HG03039 (cell line): ENCODE results near the gene JSRP1.

Source experiments
- ATAC-seq: cut with Tn5 transposase; IDR thresholded peaks from one replicate; pipeline ENCODE4 v1.9.1; 2021; ENCODE audit warnings: mild to moderate bottlenecking, moderate library complexity; ENCODE audit not compliant: unreplicated experiment

JSRP1 gene

DNA sequence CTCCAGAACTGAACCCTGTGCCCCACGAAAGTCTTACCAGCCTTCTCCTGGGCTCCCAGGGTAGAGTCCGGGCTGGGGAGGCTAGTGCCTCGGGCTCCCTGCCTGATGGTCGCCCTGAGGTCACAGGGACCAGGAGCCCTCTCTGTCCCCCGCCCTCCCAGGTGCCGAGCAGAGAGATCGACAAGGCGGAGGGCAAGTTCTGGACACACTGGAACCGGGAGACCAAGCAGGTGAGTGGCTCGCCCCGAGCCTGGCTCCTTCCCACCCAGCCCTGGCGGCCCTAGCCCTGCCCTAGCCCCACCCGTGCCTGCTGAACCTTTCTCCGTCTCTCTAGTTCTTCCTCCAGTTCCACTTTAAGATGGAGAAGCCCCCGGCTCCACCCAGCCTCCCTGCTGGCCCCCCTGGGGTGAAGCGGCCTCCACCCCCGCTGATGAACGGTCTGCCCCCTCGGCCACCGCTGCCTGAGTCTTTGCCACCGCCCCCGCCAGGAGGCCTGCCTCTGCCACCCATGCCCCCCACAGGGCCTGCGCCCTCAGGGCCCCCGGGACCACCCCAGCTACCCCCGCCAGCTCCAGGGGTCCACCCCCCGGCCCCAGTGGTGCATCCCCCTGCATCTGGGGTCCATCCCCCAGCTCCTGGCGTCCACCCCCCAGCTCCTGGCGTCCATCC, 8.7 kb downstream of the JSRP1 start:
- no peak for ATAC-seq

DNA sequence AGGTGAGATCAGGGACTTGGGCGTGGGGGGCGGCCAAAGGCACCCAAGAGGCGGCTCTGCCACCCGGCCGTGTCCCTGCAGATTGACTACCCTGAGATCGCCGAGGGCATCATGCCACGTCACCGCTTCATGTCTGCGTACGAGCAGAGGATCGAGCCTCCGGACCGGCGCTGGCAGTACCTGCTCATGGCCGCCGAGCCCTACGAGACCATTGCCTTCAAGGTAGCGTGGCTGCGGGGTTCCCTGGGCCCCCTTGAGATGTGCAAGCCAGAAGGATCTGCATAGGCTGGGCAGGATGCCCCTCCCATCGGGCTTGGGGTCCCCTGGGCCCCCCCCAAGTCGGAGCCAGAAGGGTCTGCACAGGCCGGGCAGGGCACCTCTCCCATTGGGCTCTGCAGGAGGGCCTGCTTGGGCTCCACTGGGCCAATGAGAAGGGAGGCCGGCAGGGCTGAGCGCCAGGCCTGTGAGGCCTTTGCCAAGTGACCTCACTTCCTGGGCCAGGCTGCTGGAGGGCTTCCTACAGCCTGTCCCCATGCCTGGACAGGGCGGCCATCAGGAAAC, 9.3 kb downstream of the JSRP1 start:
- no peak for ATAC-seq

DNA sequence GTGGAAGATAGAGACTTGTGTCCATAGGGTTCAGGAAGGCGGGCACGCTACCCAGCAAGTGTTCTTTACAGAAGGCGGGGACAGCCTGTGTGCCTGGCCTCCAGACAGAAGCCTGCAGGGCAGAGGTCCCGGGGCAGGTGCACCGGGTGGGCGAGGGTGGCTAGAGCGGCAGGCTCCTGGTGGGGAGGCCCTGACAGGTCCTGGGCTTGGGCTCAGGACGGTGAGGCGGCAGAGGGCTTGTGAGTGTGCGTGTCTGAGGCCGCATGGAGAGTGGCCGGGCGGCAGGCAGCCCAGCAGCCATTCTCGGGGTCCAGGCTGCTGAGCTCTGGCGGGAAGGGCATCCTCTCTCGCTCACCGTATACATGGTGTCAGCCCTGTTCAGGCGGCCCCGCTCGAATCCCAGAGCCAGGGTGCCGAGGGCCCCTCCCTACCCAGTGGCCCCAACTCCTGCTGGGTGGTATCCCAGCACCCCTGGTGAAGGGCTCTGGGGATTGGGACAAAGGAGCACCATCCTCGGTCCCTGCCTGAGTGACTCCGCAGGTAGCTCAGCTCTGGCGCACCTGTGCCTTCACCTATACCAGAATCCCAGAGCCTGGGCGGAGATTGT, 10.1 kb downstream of the JSRP1 start:
- no peak for ATAC-seq

DNA sequence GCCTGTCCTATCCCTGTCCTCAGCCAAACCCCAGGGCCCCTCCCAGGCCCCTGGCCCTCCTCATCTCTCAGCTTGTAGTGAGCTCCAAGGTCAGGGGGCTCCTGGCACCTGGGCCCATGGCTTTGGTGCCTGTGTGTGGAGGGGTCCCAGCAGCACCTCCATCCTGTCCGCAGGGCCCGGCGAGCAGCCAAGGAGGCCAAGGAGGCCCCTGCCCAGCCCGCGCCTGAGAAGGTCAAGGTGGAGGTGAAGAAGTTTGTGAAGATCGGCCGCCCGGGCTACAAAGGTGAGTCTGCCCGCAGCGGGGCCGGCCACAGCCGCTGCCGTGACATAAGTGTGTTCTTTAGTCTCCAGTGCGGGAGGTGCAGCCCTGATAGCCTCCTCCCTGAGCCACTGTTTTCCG, 10.9 kb downstream of the JSRP1 start:
- ATAC-seq: no peak

DNA sequence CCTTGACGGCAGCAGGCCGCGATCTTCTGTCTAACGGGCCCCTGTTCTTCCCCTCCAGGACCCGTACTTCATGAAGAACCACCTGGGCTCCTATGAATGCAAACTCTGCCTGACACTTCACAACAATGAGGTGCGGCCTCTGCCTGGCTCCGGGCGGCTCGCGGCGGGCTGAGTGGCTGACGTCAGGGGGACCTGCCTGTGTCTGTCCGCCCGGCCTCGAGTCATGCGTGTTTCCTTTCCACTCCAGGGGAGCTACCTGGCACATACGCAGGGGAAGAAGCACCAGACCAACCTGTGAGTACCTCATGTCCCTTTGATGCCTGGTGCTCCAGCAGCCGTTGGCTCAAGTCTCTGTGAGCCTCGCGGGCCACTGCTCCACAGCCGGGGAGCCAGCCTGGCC, 11.7 kb downstream of the JSRP1 start:
- ATAC-seq: no peak

DNA sequence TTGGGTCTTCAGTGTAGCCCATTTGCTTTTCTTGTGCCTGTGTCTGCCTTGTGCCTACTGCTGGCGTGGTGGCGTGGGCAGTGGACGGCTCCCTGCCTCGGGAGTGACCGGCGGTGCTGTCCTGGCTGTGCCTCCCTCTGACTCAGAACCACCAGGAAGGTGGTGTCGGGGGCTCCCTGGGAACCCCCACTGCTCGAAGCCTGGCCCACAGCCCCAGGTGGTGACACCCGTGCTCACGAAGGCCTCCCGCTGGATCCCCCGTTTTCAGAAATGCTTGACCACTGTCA, 12.1 kb downstream of the JSRP1 start:
- no peak for ATAC-seq

DNA sequence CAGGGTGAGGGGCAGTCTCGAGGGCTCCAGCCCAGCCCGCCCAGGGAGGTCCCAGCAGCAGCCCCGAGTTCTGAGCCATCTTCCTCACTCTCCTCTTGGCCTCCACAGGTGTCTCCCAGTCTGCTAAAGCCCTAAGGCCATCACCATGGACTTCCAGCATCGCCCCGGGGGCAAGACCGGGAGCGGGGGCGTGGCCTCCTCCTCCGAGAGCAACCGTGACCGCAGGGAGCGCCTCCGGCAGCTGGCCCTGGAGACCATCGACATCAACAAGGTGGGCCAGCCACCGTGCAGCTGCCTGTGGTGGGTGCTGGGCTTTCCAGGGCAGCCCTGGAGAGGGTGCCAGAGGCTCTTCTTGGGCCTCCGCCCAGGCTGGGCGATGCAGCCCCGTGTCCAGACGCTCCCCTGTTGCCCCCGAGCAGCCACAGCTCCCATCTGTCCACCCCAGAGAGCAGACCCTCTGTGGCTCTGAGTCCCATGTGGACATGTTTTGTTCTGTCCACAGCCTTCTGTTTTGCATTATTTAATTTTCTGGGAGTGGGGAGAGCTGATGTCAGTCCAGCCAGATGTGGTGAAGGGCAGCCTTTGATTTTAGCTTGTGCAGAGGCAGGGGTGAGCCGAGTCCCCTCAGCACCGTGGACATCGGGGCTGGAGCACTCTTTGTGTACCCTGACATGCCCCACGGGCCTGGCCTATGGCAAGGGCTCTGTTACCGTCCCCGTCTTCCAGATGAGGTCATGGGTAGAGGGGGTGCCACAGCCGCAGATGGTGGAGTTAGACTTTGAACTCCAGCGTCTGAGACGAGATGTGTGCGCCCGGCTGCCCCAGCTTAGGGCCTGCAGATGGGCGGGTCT, 12.7 kb downstream of the JSRP1 start:
- no peak for ATAC-seq

DNA sequence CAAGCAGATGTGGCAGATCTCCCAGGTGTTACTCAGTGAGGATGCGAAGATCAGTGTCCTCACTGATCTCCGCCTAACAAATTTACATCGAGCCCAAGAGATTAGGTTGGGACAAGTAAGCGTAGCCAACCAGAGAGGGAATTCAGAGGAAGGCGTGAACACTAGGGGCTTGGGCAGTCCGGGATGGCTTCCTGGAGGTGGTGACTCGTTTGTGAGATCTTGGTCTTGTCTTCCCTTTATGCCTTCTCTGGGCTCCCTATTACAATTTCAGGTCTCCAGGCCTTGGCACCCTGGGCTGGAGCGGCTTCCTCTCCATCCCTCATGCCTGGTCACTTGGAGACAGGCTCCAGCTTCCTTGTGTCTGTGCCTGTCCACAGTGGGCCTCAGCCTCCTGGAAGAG, 13.4 kb downstream of the JSRP1 start:
- ATAC-seq: no peak

DNA sequence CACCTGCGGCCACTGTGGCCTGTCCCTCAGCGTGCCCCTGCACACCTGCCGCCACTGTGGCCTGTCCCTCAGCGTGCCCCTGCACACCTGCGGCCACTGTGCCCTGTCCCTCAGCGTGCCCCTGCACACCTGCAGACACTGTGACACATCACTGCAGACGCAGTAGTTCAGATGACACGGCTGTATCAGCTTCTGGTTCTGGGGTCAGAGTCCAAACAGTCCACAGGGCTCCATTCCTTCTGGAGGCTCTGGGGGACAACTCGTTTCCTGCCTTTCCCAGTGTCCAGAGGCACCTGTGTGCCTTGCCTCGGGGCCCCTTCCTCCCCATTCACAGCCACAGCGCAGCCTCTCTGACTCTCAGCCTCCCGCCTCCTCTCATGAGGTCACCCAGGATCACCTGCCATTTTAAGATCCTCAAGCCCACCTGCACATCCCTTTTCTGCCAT, 14.1 kb downstream of the JSRP1 start:
- ATAC-seq: no peak

DNA sequence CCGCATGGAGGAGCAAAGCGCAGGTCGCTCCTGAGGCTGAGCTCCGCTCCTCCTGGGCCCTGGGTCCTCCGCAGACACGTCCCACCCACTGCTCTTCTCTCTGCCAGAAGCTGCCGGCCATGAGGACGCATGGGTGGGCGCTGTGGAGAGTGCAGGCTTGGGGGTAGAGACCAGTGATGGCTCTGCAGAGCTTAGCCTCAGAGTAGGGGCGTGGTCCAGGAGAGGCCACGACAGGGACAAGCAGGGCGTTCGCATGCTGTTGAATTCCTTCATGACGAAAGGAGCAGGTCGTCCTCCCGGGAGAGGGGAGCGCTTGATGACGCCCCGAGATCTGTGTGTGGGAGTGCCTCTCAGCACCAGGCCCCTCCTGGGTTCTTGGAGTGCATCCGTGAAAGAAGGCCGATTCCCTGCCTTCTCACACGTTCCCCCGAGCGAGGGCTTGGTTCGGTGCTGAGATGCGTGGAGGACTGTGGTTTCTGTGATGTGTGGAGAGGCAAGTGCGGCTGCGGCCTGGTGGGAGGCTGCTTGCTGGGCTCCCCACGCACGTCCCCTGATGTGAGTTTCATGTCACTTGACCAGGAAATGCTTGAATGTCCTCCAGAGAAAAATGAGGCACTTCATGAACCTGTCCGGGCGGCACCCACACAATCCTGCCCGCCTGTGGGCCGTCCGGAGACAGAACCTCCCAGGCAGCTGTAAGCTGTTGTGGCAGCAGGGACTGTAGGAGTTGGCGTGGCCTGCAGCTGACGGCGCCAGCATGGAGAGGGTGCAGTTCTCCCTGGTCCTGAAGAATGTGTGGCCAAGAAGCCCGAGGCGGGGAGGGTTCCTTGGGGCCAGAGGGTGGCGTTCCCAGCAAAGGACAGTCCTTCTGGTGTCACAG, 15.1 kb downstream of the JSRP1 start:
- no peak for ATAC-seq

DNA sequence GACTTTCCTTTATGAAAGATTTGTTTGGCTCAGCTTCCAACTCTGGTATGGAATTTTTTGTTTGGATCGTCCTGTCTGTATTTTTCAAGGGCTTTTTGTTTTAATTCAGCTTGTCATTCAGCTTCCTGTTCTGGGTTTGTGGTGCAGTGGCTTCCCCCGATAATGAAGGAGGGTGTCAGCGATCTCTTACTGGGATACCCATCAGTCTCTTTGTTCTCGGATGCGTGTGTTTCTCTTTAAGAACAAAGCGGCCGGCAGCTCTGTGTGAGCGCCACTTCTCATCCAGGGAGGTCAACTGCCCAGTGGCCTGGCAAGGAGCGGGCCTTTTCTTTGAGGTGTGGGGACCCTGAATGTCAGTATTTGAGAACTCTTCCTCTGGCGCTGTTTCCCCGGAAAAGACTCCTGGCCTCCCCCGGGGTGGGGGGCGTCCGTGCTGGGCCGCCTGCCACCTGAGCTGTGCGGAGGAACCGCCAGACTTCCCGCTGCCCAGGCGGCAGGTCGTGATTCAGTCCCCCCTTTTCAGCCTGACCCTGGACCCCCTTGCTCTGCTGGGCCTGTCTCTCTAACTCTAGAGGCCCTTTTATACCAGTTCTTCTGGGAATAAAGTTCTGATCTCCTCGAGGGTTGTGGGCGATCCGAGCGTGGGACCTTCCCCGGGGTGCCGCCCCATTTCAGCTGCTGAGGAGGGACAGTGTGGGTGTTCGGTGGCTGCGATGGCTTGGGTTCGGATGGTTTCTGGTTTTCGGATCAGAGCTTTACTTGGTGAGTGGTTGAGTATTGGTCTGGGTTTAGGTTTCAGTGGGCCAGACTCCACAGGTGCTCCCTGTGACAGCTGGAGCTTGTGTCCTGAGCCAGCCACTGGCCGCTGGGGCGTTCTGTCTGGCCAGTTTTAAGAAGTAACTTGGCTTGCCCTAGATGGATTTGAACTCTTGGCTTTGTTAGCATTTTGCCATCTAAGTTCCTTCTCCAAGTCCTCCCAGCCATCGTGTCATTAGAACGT, 16.1 kb downstream of the JSRP1 start:
- no peak for ATAC-seq

DNA sequence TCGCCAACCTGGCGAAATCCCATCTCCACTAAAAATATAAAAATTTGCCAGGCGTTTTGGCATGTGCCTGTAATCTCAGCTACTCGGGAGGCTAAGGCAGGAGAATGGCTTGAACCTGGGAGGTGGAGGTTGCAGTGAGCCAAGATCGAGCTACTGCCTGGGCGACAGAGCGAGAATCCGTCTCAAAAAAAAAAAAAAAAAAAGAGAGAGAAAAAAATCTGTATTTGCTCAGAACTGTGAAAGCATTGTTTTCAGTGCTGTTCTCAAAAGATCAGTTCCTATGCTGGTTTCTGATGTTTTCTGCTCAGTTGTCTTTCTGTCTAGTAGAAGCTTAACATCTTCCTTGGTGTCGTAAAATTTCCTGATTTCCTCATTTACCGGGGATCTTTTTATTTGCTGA, 17.0 kb downstream of the JSRP1 start:
- no peak for ATAC-seq

DNA sequence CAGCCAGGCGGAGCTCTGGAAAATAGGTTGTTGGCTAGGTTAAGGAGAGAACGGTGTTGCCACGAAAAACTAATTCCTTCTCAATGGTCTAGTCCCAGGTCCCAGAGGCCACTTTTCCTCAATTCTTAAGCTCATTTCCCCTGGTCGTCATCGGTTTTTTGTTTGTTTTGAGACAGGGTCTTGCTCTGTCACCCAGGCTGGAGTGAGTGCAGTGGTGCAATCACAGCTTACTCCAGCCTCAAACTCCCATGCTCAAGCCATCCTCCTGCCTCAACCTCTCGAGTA, 18.4 kb downstream of the JSRP1 start:
- ATAC-seq: no peak

DNA sequence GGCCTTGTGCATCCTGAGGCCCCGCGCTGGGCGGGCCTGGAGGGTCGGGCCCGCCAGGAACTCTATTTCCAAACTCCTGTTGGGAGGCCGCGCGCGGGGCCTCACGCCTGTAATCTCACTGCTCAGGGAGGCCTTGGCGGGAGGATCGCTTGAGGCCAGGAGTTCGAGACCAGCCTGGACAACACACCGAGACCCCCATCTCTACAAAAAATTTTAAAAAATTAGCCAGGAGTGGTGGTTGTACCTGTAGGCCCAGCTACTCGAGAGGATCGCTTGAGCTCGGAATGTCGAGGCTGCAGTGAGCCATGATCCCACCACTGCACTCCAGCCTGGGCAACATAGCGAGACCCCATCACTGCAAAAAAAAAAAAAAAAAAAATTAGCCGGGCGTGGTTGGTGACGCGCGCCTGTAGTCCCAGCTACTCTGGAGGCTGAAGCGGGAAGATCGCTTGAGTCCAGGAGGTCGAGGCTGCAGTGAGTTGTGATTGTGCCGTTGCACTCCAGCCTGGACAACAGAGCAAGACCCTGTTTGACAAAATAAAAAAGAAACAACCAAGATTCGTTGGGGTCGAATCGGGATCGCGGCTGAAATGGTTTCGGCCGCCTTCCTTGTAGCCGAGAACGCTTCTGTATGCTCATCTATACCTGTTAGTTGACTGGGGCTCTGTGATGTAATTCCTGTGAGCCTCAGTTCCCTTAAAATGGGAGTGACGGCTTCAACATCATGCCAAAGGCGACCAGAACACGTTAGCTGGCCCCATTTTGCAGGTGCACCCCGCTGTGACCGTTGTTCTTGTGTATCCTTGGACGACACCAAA, 19.0 kb downstream of the JSRP1 start:
- ATAC-seq: no peak

DNA sequence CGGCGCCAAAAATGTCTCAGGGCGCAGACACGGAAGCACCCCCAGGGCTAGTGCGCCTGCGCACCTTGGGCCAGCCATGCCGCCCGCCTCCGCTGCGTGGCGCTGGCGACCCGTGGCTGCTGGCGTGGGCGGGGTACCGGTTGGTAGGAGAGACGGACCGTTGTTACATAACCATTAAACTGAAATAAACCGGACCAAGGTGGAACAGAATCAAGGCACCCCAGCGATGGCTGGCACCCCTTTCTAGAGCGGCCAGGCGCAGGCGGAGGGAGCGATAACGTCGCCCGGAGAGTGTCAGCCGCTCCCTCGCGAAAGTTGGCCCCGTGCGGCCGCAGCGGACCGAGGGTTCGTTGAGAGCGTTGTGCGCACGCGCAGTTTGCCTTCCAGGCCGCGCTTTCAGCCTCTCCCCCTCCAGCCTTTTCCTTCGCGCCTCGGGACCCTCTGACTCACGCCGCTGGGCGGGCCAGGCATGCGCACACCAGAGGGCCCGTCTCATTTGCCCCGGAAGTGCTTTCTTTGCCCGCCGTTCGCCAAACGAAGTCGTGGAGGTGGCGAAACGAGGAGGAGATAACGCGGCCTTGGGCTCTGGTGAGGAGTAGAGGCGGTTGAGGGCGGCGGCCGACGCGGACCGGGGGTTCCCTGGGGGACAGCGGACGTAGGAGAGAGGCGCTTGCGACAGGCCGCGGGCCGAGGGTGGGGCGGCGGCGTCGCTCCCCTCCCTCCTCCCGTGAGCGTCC, 19.7 kb downstream of the JSRP1 start, which contains the start of the genes PLEKHJ1 and SF3A2:
Gene PLEKHJ1, minus strand, starts transcription at position 16 of the 737 bp plus-strand sequence. CDS start 81 bp downstream, outside the sequence.
Gene SF3A2, plus strand, starts transcription at position 511 of the 737 bp plus-strand sequence. CDS start 6,595 bp downstream, outside the sequence.
- ATAC-seq: peak; percentile 62

DNA sequence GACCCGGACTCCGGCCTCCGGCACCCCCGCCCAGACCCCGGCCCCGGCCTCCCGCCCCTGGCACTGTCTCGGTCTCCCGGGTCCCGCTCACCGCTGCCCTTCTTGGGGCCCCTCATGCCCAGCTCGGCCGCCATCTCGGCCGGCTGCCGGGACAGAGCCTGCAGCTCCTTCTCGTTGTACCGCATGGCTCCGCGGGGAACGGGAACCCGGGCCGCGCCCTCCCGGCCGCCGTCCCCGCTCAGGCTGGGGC, 20.2 kb downstream of the JSRP1 start:
- peak; percentile 20 for ATAC-seq

DNA sequence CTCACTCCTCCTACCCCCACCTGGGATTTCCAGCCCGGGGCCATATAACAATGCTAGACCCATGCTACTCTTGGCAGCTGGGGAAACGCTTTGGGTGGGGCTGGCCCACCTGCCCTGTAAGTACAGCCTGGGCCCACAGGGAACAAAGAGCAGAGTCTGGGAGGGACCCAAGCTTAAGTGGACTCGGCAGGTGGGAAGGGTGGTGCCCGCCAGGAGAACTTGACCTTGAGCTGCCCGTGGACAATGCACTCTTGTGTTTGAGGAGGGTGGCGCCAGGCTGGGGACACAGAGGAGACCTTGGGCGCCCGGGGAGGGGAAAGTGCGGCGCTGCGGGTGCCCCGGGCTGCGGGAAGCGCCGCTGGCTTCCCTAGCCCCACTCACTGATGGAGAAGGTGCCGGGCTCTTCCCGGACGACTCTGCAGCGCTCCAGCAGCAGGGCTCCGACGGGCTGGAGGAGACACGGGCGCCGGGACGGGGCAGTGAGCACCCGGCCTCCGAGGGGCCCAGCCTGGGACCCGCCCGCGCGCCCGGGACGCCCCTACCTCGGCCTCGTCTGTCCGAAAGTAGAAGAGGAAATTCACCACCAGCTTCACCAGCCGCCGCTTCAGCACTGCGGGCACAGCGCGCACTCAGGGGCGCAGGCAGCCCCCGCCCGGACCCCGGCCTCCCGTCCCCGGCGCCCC, 20.7 kb downstream of the JSRP1 start:
- ATAC-seq: peak; percentile 3

DNA sequence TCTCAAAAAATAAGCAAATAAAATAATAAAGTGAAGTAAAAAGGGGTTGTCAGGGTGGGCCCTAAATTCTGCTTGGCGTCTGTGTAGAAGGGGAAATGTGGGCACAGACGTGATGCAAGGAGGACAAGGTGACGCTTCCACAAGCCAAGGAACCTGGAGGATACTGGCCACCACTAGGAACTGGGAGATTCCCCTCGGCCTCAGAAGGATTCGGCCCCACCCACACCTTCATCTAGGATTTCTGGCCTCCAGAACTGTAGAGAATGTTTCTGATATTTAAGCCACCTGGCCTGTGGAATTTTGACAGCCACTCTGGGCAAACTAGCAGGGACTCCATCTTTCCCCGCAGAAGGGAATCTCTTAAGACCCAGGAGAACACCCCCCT, 21.2 kb downstream of the JSRP1 start:
- ATAC-seq: no peak
